GM12865 (cell line): Measurements from ENCODE around the gene DGCR8.
A peak's percentile ranks its signal among the peaks of the same experiment; 100 is the strongest.

Experiments
- DNase-seq: peaks from one replicate; pipeline ENCODE4 v3.0.0; 2010; ENCODE audit warnings: low read depth
- H3K4me3 ChIP-seq: 2 replicates; pipeline ENCODE4 v1.5.1; 2011; ENCODE audit warnings: mild to moderate bottlenecking, low read depth, low read length, control low read depth
- CTCF ChIP-seq: IDR thresholded peaks from 2 replicates; pipeline ENCODE4 v1.5.1; 2011; ENCODE audit warnings: low read length, control low read depth, low read depth, inconsistent platforms; ENCODE audit not compliant: insufficient read depth; ENCODE audit errors: missing control alignments

Gene DGCR8

GRCh38 chr22:20083891-20084546 lies 4.0 kb downstream of the DGCR8 start:
- no peak for DNase-seq
- no peak overlapping the region for H3K4me3 ChIP-seq
- TF ChIP-seq CTCF: no peak

DNA sequence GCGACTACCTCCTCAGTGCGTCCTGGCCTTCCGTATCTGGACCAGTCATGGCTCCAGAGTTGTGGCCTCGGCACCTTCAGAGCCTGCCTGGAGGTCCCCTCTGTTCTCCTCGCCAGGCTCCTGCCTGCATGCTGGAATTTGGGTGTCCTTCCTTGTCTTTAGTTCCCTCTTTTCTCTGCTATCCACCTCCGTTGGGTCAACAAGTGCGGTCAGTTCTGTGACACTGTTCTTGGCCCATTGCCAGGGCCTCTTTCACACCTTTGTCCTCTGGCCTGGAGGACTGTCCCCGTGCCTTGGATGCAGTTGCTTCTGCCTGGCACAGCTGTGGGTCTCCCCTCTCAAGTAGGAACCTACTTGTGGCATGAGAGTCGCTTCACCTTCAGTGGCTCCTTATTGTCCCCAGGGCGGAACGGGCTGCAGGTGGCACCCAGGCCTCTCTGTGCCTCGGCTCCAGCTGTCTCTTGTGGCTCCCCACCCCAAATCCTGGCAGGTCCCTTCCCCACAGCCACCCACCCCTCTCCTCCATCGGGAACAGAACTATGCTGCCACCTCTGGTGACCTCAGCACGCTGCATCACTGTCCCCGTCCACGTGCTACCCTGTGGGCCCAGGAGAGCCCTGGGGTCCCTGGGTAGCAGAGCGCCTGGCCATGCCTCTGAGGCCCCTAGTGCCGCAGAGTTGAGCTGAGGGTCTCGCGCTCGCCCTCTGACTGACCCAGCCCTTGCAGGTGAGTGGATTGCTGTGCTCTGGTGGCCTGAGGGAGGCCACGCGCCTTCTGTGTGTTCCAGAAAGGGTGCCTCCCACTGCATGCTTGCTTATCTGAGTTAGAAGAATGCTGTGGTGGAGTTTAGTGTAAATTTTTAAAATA lies 4.7 kb downstream of the DGCR8 start:
- no peak overlapping the region for H3K4me3 ChIP-seq
- DNase-seq: no peak
- peak; percentile 37 for TF ChIP-seq CTCF

- TF ChIP-seq CTCF: no peak
- H3K4me3 ChIP-seq: no peak overlapping the region
- no peak for DNase-seq
Observed at GRCh38 chr22:20085651-20086050, 5.6 kb downstream of the DGCR8 start.

DNA sequence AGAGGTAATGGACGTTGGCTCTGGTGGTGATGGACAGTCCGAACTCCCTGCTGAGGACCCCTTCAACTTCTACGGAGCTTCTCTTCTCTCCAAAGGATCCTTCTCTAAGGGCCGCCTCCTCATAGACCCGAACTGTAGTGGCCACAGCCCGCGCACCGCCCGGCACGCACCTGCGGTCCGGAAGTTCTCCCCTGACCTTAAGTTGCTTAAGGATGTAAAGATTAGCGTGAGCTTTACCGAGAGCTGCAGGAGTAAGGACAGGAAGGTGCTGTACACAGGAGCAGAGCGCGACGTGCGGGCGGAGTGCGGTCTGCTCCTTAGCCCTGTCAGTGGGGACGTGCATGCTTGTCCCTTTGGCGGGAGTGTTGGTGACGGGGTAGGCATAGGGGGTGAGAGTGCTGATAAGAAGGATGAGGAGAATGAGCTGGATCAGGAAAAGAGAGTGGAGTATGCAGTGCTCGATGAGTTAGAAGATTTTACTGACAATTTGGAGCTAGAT lies 6.1 kb downstream of the DGCR8 start:
- no peak for TF ChIP-seq CTCF
- no peak overlapping the region for H3K4me3 ChIP-seq
- no peak for DNase-seq

- H3K4me3 ChIP-seq: no peak overlapping the region
- TF ChIP-seq CTCF: no peak
- DNase-seq: no peak
Observed at GRCh38 chr22:20086763-20087162, 6.7 kb downstream of the DGCR8 start.

GRCh38 chr22:20087319-20088262 lies 7.5 kb downstream of the DGCR8 start:
- no peak overlapping the region for H3K4me3 ChIP-seq
- TF ChIP-seq CTCF: no peak
- DNase-seq: no peak
